ENCODE data around the gene WDFY3. TPM values are rescaled to one million over a fixed set of nuclear protein-coding genes. Genes with fewer than 3 reads are reported as not detected.

The WDFY3 gene
- total RNA-seq, 3 donors from 2014 or later = 119 to 156 (median 125) TPM

DNA sequence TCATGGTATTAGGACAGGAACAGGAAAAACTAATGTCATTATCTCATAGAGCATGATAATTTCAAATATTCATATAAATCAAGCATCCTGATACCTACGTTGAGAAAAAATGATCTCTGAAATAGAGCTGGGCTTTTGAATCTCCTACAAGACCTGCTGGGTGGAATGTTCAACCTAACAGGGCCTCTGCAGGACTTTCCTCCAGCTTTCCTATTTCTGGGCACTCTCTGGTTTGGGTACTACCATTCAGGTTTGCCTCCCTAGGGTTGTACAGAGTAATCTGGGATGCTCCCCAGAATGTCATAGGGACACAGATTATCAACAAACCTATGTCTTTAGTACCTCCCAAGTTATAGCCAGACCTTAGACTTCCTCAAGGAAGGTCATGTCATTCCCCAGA is 274.7 kb downstream of the WDFY3 start:
- H3K36me3 ChIP-seq = no peaks in the 10 kb centered on the region
- no peak overlapping the region for H3K4me3 ChIP-seq
- TF ChIP-seq POLR2AphosphoS5 (IDR thresholded peaks at IDR 0.05) (no peak), POLR2A (IDR thresholded peaks at IDR 0.05) (no peak)
- TF ChIP-seq, protein P1, sequence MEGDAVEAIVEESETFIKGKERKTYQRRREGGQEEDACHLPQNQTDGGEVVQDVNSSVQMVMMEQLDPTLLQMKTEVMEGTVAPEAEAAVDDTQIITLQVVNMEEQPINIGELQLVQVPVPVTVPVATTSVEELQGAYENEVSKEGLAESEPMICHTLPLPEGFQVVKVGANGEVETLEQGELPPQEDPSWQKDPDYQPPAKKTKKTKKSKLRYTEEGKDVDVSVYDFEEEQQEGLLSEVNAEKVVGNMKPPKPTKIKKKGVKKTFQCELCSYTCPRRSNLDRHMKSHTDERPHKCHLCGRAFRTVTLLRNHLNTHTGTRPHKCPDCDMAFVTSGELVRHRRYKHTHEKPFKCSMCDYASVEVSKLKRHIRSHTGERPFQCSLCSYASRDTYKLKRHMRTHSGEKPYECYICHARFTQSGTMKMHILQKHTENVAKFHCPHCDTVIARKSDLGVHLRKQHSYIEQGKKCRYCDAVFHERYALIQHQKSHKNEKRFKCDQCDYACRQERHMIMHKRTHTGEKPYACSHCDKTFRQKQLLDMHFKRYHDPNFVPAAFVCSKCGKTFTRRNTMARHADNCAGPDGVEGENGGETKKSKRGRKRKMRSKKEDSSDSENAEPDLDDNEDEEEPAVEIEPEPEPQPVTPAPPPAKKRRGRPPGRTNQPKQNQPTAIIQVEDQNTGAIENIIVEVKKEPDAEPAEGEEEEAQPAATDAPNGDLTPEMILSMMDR (IDR thresholded peaks at IDR 0.05) = no peak
- H3K9me3 ChIP-seq = no peaks in the 10 kb centered on the region
- no peaks in the 10 kb centered on the region for H3K27me3 ChIP-seq
- DNase-seq (ENCODE audit: low spot score in 2 of 2) = no peak
- intact Hi-C loops (cut with DNase I; ENCODE audit: low total_unique reads) = no loop called here
- no peak overlapping the region for H3K27ac ChIP-seq
- no peaks in the 10 kb centered on the region for H3K4me1 ChIP-seq

DNA sequence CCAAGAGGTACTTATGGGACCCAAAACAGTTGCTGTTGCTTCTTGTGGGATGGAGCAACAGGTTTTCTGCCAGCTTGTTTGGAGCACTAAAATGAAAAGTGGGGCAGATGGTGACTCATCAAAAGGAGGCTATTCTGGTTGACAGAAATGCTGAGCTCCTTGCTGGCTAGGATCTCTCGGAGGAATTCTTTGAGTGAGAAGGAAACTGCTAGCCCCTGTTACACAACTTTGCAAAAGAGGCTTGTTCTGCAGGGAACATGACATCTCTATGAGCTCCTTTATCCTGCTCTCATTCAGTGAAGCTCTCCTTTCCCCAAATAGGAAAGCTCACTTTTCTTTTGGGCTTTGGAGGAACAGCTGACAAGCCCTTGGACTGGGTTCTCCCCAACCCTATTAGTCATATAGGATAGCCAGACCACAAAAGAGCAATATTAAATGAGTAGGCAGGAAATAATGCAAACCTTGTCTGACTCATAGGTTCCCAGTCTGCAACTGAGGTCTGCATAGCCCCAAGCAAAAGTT is 275.3 kb downstream of the WDFY3 start:
- Histone ChIP-seq H3K27ac (no peak overlapping the region), H3K27me3 (no peaks in the 10 kb centered on the region), H3K4me3 (no peak overlapping the region), H3K4me1 (no peaks in the 10 kb centered on the region), H3K36me3 (no peaks in the 10 kb centered on the region), H3K9me3 (no peaks in the 10 kb centered on the region)
- intact Hi-C loops (cut with DNase I; ENCODE audit: low total_unique reads) = no loop called here
- no peak for DNase-seq (ENCODE audit: low spot score in 2 of 2)
- TF ChIP-seq POLR2AphosphoS5 (IDR thresholded peaks at IDR 0.05) (no peak), POLR2A (IDR thresholded peaks at IDR 0.05) (no peak)
- TF ChIP-seq, protein P1 (IDR thresholded peaks at IDR 0.05) = no peak

DNA sequence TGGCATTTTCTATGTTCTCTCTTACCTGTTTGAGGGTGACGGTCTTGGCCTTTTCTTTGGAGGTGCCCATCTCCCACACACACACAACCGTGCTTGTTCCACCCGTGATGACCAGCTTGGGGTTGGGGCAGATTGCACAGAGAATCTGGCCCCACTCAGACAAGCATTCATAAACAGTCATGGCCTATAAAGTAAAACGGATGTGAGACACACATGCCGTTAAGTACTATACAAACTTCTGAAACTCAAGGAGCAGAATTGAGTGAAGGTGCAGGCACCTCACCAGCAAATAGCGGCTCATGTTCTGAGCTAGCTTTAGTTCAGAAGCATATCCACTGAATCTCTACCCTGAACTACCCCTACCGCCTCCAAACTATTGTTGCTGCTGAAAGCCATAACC is 276.0 kb downstream of the WDFY3 start:
- no peaks in the 10 kb centered on the region for H3K36me3 ChIP-seq
- no peaks in the 10 kb centered on the region for H3K4me1 ChIP-seq
- H3K9me3 ChIP-seq = no peaks in the 10 kb centered on the region

DNA sequence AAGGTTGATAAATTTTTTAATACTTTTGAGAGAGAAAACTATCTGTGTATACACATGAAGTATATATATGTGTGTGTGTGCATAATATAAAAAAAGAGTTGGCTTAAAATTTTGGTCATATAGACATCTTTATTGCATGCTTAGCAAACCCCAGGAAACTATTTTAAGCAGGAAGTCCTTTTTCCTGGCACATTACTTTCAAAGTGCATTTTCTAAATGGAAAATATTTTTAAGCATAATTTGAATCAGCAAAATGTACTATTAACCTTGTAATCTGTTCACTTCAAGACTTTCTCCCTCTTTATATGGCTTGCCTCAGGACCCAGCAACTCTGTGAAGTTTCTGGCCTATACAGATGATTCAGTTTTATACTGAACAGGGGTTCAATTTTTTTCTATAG is 277.3 kb downstream of the WDFY3 start:
- Histone ChIP-seq H3K4me1 (no peaks in the 10 kb centered on the region), H3K27me3 (no peaks in the 10 kb centered on the region), H3K27ac (no peak overlapping the region), H3K36me3 (no peaks in the 10 kb centered on the region), H3K9me3 (no peaks in the 10 kb centered on the region), H3K4me3 (no peak overlapping the region)
- DNase-seq (ENCODE audit: low spot score in 2 of 2) = no peak
- TF ChIP-seq POLR2A (IDR thresholded peaks at IDR 0.05) (no peak), POLR2AphosphoS5 (IDR thresholded peaks at IDR 0.05) (no peak)
- TF ChIP-seq, protein P1 (IDR thresholded peaks at IDR 0.05) = no peak
- intact Hi-C loops (cut with DNase I; ENCODE audit: low total_unique reads) = no loop called here

More for the DNA sequence above, 276.0 kb downstream of the WDFY3 start:
- no peaks in the 10 kb centered on the region for H3K27me3 ChIP-seq
- intact Hi-C loops (cut with DNase I; ENCODE audit: low total_unique reads) = no loop called here
- no peak overlapping the region for H3K27ac ChIP-seq
- TF ChIP-seq, protein P1 (IDR thresholded peaks at IDR 0.05) = no peak
- no peak for TF ChIP-seq POLR2A (IDR thresholded peaks at IDR 0.05)
- no peak overlapping the region for H3K4me3 ChIP-seq
- no peak for DNase-seq (ENCODE audit: low spot score in 2 of 2)

DNA sequence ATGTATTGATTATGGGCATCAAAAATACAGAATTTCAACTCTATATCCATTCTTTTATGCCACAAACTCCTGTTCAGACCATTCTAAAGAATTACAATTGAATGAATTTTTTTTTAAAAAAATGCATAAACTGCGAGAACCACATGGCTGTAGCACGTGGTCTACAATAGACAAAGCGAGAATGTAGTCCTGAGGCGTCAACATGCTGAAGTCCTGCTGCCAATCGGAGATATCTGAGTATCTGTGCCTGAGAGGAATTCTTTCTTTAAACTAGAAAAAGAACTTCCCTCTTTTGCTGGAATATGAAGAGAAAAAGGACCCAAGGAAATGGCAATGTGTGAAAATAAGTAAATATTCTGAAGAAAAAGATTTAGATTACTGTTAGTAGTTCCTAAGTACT is 277.9 kb downstream of the WDFY3 start:
- no peaks in the 10 kb centered on the region for H3K27me3 ChIP-seq
- H3K36me3 ChIP-seq = no peaks in the 10 kb centered on the region
- TF ChIP-seq POLR2AphosphoS5 (IDR thresholded peaks at IDR 0.05) = no peak
- TF ChIP-seq, protein P1 (IDR thresholded peaks at IDR 0.05) = no peak
- TF ChIP-seq POLR2A (IDR thresholded peaks at IDR 0.05) = no peak
- no peak for DNase-seq (ENCODE audit: low spot score in 2 of 2)
- intact Hi-C loops (cut with DNase I; ENCODE audit: low total_unique reads) = no loop called here
- H3K4me3 ChIP-seq = no peak overlapping the region
- H3K4me1 ChIP-seq = no peaks in the 10 kb centered on the region
- no peak overlapping the region for H3K27ac ChIP-seq
- H3K9me3 ChIP-seq = no peaks in the 10 kb centered on the region
